Stimulated activated CD8-positive, alpha-beta memory T cell treated with anti-CD3 and anti-CD28 coated beads, Interleukin-4, amount 100 ng/mL, for 24 hours (primary cell): Measurements from ENCODE around the gene PLCB1.

Experiments
- DNase-seq: peaks from one replicate; pipeline ENCODE4 v3.0.0-alpha.2; 2020; ENCODE audit warnings: low read depth

Gene PLCB1

GRCh38 chr20:8880085-8880853 lies 748.2 kb downstream of the PLCB1 start:
- no peak for DNase-seq

DNA sequence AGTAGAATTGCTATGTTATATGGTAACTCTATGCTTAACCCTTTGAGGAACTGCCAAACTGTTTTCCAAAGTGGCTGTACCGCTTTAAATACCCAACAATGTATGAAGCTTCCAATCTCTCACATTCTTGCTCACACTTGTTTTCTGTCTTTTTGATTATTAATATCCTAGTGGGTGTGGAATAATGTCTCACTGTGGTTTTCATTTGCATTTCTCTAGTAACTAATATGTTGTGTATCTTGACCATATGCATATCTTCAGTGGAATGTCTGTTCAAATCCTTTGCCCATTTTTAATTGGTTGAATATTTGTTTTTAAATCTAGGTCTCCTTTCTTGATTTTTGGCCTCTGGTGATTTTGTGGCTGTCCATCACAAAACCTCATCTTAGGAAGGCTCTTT lies 759.0 kb downstream of the PLCB1 start:
- no peak for DNase-seq

- DNase-seq = no peak
Measured at GRCh38 chr20:8895472-8895871, 763.4 kb downstream of the PLCB1 start.

DNA sequence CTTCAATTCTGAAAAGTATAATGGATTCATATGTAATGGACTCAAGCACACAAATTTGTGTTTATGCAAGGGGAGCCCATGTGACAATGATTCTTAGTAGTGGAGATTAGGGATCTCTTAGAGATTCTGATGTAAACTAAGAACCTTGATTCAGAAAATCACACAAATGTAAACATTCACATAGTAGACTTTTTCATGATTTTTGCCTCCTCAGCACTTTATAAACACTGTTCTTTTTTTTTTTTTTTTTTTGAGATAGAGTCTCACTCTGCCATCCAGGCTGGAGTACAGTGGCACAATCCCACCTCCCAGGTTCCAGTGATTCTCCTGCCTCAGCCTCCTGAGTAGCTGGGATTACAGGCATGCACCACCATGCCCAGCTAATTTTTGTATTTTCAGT lies 766.8 kb downstream of the PLCB1 start:
- no peak for DNase-seq

GRCh38 chr20:8901237-8902025 lies 769.4 kb downstream of the PLCB1 start:
- DNase-seq = no peak

DNA sequence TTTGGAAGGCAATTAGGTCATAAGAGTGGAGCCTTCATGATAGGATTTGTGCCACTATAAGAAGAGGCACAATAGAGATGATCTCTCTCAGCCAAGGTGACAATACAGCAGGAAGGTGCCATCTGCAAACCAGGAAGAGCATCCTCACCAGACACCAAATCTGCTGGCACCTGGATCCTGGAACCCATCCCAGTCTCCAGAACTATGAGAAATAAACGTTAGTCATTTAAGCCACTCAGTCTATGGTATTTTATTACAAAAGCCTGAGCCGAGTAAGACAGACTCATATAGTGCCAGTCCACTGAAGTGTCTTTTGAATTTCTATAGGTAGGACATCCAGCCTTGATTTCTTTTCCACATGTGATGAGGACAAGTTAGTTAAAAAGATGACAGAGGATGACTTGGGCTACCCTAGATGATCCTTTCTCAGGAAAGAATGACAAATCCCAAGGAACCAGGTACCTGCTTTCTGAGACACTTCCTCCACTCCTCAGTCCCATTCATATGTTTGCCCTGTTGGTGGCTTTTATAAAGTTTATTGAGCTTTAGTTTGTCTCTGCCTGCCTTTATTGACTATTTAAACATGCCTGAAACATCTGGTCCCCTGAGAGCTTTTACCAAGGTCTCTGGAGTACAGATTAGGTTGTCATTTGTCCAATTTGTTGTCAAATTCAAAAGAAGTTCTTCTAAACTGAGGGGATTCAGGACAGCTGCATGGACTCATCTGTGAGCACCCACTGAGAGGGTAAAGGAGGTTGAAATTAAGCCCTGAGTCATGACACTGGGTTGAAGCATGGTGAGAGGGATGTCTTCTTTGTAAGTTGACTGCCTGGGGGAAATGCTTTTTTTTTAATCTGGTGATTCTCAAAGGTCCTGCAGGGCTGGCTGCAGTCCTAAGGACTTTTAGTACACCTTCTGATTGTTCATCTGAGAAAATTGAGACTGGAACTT lies 771.9 kb downstream of the PLCB1 start:
- no peak for DNase-seq

GRCh38 chr20:8909596-8909995 lies 777.5 kb downstream of the PLCB1 start:
- DNase-seq = no peak

- DNase-seq = no peak
Measured at GRCh38 chr20:8912096-8912495, 780.0 kb downstream of the PLCB1 start.

- no peak for DNase-seq
Measured at GRCh38 chr20:8912731-8913130, 780.7 kb downstream of the PLCB1 start.

DNA sequence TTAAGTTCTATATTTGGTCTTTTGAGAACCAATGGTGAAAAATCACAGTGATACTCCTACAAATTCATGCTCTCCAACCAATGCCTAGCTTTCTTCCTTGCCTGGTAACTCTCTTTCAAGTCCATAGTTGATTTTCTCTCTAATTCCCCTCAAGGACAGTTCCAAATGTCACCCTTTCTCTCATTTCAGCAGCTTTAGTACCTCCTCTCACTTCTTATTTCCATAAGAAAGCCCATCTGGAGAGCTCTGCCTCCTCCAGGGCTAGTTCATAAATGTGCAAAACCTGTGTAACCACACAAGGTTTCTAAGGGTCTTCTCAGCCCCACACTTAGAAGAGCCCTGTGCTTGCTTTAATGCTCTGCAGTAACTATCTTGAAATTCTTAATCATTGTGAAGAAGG lies 781.4 kb downstream of the PLCB1 start:
- no peak for DNase-seq

- no peak for DNase-seq
Measured at GRCh38 chr20:8914421-8914820, 782.4 kb downstream of the PLCB1 start.

DNA sequence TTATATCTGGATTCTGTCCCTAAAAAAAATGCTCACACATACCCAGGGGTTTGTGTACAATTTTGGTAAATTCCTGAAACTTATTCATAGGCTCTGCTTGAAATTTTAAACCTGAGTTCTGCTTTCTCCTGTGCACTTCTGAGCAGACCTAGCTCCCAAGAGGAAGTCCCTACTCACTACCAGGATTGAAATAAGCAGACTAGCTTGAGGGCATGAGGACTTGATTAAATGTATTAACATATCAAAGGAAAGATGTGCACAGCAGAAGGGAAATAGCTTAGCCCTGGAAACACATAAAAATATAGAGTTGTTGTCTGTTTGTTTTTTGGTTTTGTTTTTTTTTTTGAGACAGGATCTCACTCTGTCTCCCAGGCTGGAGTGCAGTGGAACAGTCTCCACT lies 785.0 kb downstream of the PLCB1 start:
- no peak for DNase-seq

GRCh38 chr20:8918145-8918544 lies 786.1 kb downstream of the PLCB1 start:
- no peak for DNase-seq

DNA sequence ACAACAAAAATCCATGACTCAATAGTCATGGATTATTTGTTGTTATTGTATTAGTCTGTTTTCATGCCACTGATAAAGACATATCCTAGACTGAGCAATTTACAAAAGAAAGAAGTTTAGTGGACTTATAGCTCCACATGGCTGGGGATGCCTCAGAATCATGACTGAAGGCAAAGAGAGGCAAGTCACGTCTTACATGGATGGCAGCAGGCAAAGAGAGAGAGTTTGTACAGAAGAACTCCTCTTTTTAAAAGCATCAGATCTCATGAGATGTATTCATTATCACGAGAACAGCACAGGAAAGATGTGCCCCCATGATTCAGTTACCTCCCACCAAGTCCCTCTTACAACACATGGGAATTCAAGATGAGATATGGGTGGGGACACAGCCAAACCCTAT lies 792.5 kb downstream of the PLCB1 start:
- no peak for DNase-seq

- DNase-seq = no peak
Measured at GRCh38 chr20:8930726-8931125, 798.7 kb downstream of the PLCB1 start.

DNA sequence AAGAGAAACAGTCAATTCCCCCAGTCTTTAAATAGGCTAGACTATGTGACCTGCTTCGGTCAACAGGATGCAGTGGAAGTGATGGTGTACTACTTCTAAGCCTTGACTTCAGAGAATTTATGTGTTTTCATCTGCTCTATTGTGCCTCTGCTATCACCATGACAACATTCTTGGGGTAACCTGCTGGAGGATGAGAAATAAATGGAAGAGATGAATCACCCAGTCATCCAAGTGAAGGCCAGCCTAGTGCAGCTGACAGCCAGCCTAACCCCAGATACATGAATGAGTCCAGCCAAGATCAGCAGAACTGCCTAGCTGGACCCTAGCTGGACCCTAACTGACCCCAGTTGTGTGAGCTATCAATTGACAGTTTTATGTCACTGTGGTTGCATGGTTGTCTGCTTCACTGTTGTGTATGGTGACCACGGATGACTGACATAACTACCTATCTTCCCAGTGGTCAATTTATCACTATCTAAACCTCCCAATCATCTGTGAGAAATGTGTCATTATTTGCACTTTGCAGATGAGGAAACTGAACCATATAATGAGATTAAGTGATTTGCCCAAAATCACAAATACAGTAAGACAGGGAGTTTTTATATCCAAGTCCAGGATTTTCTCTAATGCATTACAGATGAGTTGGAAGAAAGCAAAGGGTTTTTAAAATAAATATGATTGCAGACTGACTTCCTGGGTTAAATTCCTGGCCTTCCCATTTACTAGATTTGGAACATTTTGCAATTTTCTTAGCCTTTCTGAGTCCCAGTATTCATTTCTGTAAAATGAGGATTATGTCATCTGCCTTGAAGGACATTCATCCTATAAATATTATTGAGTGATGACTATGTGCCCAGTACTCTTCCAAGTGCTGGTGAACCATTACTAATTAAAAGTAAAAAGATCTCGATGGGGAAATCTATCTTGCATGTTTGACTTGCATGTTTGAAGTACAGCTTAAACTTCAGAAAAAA lies 800.4 kb downstream of the PLCB1 start:
- DNase-seq = no peak

DNA sequence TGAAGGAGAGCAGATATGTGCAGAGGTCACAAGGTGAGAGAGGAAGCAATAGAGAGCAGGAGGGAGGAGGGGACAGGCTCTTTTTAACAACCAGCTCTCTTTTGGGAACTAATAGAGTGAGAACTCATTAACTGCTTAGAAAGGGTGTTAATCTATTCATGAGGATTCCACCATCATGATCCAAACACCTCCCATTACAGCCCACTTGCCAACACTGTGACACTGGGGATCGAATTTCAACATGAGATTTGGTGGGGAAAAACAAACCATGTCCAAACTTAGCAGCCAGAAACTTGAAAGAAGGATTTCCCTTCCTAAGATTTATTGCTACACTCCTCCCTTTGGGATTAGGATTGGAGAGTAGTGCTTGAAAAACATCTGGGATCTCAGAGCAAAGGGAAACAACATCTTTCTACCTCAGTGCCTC lies 801.3 kb downstream of the PLCB1 start:
- no peak for DNase-seq

GRCh38 chr20:8934362-8934761 lies 802.3 kb downstream of the PLCB1 start:
- no peak for DNase-seq
